ENCODE measurements around the gene RPS27L. TPM values are rescaled to one million over a fixed set of nuclear protein-coding genes. Genes with fewer than 3 reads are reported as not detected.
A peak's percentile ranks its signal among the peaks of the same experiment; 100 is the strongest.

Gene RPS27L
- total and polyA plus RNA-seq, 2 donors (not counting 1 experiment from before 2014, with no cell fraction given): 21.6 to 50.9 TPM

DNA sequence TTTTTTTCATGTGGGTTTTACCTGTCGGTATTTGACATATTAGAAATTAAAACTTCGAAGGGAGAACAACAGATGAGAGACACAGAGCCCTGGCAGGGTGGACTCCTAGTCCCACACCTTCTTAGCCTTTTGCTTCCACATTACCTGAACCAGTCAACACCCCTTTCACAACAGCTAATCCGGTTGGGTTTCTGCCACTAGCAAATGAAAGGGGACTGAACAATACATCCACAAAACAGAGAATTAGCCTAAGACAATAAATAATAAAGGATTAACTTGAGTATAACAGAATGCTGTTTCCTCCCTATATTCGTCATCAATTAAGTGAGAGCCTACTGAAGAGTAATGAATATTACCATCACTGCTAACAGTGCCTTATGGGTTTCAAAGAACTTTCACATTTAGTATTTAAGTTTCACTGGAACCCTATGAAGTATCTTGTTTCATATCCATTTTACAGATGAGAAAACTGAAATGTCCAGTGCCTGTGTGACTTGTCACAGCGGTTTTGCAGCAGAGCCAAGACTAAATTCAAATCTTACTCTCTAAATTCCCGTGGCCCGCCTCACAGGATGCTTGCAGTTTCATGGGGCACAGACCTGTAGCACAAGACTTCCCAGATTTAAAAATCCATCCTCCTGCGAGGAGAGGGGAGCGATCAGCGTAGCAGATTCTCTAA lies 31.1 kb upstream of the RPS27L start:
- intact Hi-C loops (cut with micrococcal nuclease): no loop called here
- Mint-ChIP-seq H3K27ac (peak overlapping the region; percentile 94), H3K9me3 (ENCODE audit: insufficient read depth) (no peaks in the 10 kb centered on the region), H3K27me3 (no peaks in the 10 kb centered on the region), H3K4me3 (peak overlapping the region; percentile 98), H3K4me1 (peaks cover 46% of the 10 kb centered on the region)
- ChIA-PET CTCF (interaction anchor here (1.8 kb wide), 1 partner anchor 14 kb away, joined by 6 read pairs; no protein-coding TSS in a partner anchor), POLR2A (interaction anchor here (0.6 kb wide), 1 partner anchor 902 kb away, joined by 3 read pairs; no protein-coding TSS in a partner anchor)
- no peaks in the 10 kb centered on the region for H3K27me3 ChIP-seq (replicated peaks in 1 of 4; ENCODE audit: control extremely low read depth in 1 of 4, control insufficient read depth in 3 of 4, insufficient read depth in 4 of 4, low read length in 3 of 4)
- no peaks in the 10 kb centered on the region for H4K20me1 ChIP-seq (ENCODE audit: control insufficient read depth, insufficient read depth, low read length, poor library complexity, severe bottlenecking)
- H3K79me2 ChIP-seq (ENCODE audit: control insufficient read depth, insufficient read depth, low read length): peaks cover 45% of the 10 kb centered on the region
- H2AFZ ChIP-seq (ENCODE audit: insufficient read depth, low read depth, low read length, poor library complexity, severe bottlenecking): peak overlapping the region; percentile 95
- DNase-seq: no peak
- 25% methylated on average over 4 of the region's 10 CpGs for WGBS (ENCODE audit: insufficient coverage)
- ATAC-seq (ENCODE audit: low read depth): no peak
- H3K27ac ChIP-seq (ENCODE audit: low read length in 2 of 2): peak overlapping the region in 1 of 2 donors; percentile 92
- peak overlapping the region; percentile 95 for H3K9ac ChIP-seq (ENCODE audit: low read length)
- peak overlapping the region; percentile 36 to 95 (median 89) for H3K4me3 ChIP-seq (ENCODE audit: control extremely low read depth in 1 of 5, extremely low read depth in 1 of 5, insufficient read depth in 1 of 5, low read depth in 2 of 5, low read length in 4 of 5)
- H3K36me3 ChIP-seq (replicated peaks in 1 of 2; ENCODE audit: control extremely low read depth in 1 of 2, control insufficient read depth in 1 of 2, extremely low read depth in 1 of 2, insufficient read depth in 2 of 2, low read length in 1 of 2): no peaks in the 10 kb centered on the region
- H3K4me1 ChIP-seq (ENCODE audit: control insufficient read depth in 2 of 2, insufficient read depth in 2 of 2, low read length in 2 of 2): peaks cover 33 to 36% of the 10 kb centered on the region in 2 donors
- no peaks in the 10 kb centered on the region for H3K9me3 ChIP-seq (ENCODE audit: control extremely low read depth in 1 of 3, control insufficient read depth in 2 of 3, insufficient read depth in 1 of 3, low read length in 2 of 3)
- peak overlapping the region; percentile 93 for H3K4me2 ChIP-seq (replicated peaks; ENCODE audit: low read depth, low read length, poor library complexity, severe bottlenecking)
- TF ChIP-seq, protein P1, sequence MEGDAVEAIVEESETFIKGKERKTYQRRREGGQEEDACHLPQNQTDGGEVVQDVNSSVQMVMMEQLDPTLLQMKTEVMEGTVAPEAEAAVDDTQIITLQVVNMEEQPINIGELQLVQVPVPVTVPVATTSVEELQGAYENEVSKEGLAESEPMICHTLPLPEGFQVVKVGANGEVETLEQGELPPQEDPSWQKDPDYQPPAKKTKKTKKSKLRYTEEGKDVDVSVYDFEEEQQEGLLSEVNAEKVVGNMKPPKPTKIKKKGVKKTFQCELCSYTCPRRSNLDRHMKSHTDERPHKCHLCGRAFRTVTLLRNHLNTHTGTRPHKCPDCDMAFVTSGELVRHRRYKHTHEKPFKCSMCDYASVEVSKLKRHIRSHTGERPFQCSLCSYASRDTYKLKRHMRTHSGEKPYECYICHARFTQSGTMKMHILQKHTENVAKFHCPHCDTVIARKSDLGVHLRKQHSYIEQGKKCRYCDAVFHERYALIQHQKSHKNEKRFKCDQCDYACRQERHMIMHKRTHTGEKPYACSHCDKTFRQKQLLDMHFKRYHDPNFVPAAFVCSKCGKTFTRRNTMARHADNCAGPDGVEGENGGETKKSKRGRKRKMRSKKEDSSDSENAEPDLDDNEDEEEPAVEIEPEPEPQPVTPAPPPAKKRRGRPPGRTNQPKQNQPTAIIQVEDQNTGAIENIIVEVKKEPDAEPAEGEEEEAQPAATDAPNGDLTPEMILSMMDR (IDR thresholded peaks at IDR 0.05): no peak
- TF ChIP-seq EZH2 (IDR thresholded peaks at IDR 0.05; ENCODE audit: borderline replicate concordance, insufficient read depth, low read depth, low read length, poor library complexity, severe bottlenecking): no peak

DNA sequence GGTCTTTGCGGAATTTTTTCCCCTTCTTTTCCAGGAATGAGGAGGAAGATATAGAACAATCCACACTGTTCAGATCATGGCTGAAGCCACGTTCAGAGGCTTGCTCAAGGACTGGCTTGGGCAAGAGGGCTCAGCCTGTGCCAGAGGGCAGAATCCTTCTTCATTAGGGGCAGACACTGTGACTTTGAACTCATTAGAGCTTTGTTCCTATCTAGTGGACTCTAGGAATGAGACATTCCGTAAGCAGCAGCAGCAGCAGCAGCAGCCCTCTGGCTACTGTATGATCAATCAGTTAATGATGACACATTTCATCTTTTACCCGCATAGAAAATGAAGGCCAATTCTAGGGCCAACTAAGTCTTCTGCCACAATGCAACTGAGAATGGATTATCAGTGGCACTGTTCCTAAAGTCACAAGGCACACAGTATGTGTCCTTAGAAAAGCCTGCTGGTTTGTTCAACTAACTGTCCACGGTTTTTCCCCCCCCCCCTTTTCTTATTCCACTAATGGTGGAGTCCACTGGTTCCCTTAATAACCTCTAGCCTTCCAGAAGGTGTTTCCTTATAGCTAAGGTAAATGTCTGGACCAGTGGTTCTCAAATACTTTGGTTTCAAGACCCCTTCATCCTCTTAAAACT lies 30.4 kb upstream of the RPS27L start:
- H3K27ac Mint-ChIP-seq: no peak overlapping the region
- TF ChIP-seq, protein P1 (IDR thresholded peaks at IDR 0.05): no peak
- no peak for TF ChIP-seq EZH2 (IDR thresholded peaks at IDR 0.05; ENCODE audit: borderline replicate concordance, insufficient read depth, low read depth, low read length, poor library complexity, severe bottlenecking)
- intact Hi-C loops (cut with micrococcal nuclease): no loop called here
- no peak overlapping the region for H3K4me3 Mint-ChIP-seq
- no peaks in the 10 kb centered on the region for H4K20me1 ChIP-seq (ENCODE audit: control insufficient read depth, insufficient read depth, low read length, poor library complexity, severe bottlenecking)
- H3K27ac ChIP-seq (ENCODE audit: low read length in 2 of 2): no peak overlapping the region
- H3K27me3 ChIP-seq (replicated peaks in 1 of 4; ENCODE audit: control extremely low read depth in 1 of 4, control insufficient read depth in 3 of 4, insufficient read depth in 4 of 4, low read length in 3 of 4): no peaks in the 10 kb centered on the region
- no peaks in the 10 kb centered on the region for H3K9me3 ChIP-seq (ENCODE audit: control extremely low read depth in 1 of 3, control insufficient read depth in 2 of 3, insufficient read depth in 1 of 3, low read length in 2 of 3)
- no peak overlapping the region for H3K9ac ChIP-seq (ENCODE audit: low read length)
- no peak overlapping the region for H3K4me2 ChIP-seq (replicated peaks; ENCODE audit: low read depth, low read length, poor library complexity, severe bottlenecking)
- H3K9me3 Mint-ChIP-seq (ENCODE audit: insufficient read depth): no peaks in the 10 kb centered on the region
- no peak for DNase-seq
- no peak overlapping the region for H3K4me3 ChIP-seq (ENCODE audit: control extremely low read depth in 1 of 5, extremely low read depth in 1 of 5, insufficient read depth in 1 of 5, low read depth in 2 of 5, low read length in 4 of 5)
- peaks cover 39% of the 10 kb centered on the region for H3K79me2 ChIP-seq (ENCODE audit: control insufficient read depth, insufficient read depth, low read length)
- no peaks in the 10 kb centered on the region for H3K27me3 Mint-ChIP-seq
- ChIA-PET POLR2A (interaction anchor here (0.6 kb wide), 1 partner anchor 902 kb away, joined by 3 read pairs; no protein-coding TSS in a partner anchor), CTCF (interaction anchor here (1.8 kb wide), 1 partner anchor 15 kb away, joined by 6 read pairs; no protein-coding TSS in a partner anchor)
- H3K36me3 ChIP-seq (replicated peaks in 1 of 2; ENCODE audit: control extremely low read depth in 1 of 2, control insufficient read depth in 1 of 2, extremely low read depth in 1 of 2, insufficient read depth in 2 of 2, low read length in 1 of 2): no peaks in the 10 kb centered on the region
- H2AFZ ChIP-seq (ENCODE audit: insufficient read depth, low read depth, low read length, poor library complexity, severe bottlenecking): peak overlapping the region; percentile 95
- WGBS (ENCODE audit: insufficient coverage): 85% methylated on average over 4 of the region's 5 CpGs
- peaks cover 26 to 29% of the 10 kb centered on the region in 2 donors for H3K4me1 ChIP-seq (ENCODE audit: control insufficient read depth in 2 of 2, insufficient read depth in 2 of 2, low read length in 2 of 2)
- no peak for ATAC-seq (ENCODE audit: low read depth)
- peaks cover 40% of the 10 kb centered on the region for H3K4me1 Mint-ChIP-seq
